ENCODE measurements around the gene MARK3. TPM values are rescaled to one million over a fixed set of nuclear protein-coding genes. Genes with fewer than 3 reads are reported as not detected.
A peak's percentile ranks its signal among the peaks of the same experiment; 100 is the strongest.

The MARK3 gene
- total and polyA plus RNA-seq, 2 of the 13 experiments (the other 11 are each of a cell fraction or from before 2014, with no cell fraction given): 47.7 to 56.6 TPM

- TF ChIP-seq ELK4 (CRISPR knock-in tag; IDR thresholded peaks at IDR 0.05; ENCODE audit: borderline replicate concordance): no peak
- TF ChIP-seq ESRRA (CRISPR knock-in tag; IDR thresholded peaks at IDR 0.05; ENCODE audit: low read depth): peak; percentile 63; the same call in 1 of the 2 replicates
- no peak for TF ChIP-seq IRX3 (CRISPR knock-in tag; IDR thresholded peaks at IDR 0.05; ENCODE audit: borderline replicate concordance, low read depth)
- TF ChIP-seq EEA1 (CRISPR knock-in tag; IDR thresholded peaks at IDR 0.05; ENCODE audit: borderline replicate concordance): no peak
- TF ChIP-seq PHF21A (CRISPR knock-in tag; IDR thresholded peaks at IDR 0.05): 0 out of 2 replicates have a peak, but pooled peaks have one; percentile 41
- no peak for TF ChIP-seq ZNF704 (CRISPR knock-in tag; IDR thresholded peaks at IDR 0.05; ENCODE audit: borderline replicate concordance)
- TF ChIP-seq ZNF501 (CRISPR knock-in tag; IDR thresholded peaks at IDR 0.05): peak; percentile 39; the same call in 1 of the 2 replicates
- peak; percentile 97; the same call in 1 of the 2 replicates for TF ChIP-seq ZBTB26 (CRISPR knock-in tag; IDR thresholded peaks at IDR 0.05; ENCODE audit: borderline replicate concordance)
- no peak for TF ChIP-seq PAX8 (CRISPR knock-in tag; IDR thresholded peaks at IDR 0.05; ENCODE audit: borderline replicate concordance)
- no peak for TF ChIP-seq THYN1 (CRISPR knock-in tag; IDR thresholded peaks at IDR 0.05; ENCODE audit: borderline replicate concordance, low read depth)
- peak; percentile 59; the same call in 1 of the 2 replicates for TF ChIP-seq PITX1 (CRISPR knock-in tag; IDR thresholded peaks at IDR 0.05)
- TF ChIP-seq ZNF782 (CRISPR knock-in tag; IDR thresholded peaks at IDR 0.05; ENCODE audit: borderline replicate concordance): peak; percentile 67; the same call in 1 of the 2 replicates
- TF ChIP-seq ZNF761 (CRISPR knock-in tag; conservative IDR thresholded peaks at IDR 0.05): peak; percentile 67; the same call in 1 of the 2 replicates
- TF ChIP-seq ZMYM2 (CRISPR knock-in tag; IDR thresholded peaks at IDR 0.05): peak; percentile 71
- TF ChIP-seq RXRA (CRISPR knock-in tag; IDR thresholded peaks at IDR 0.05): no peak
- TF ChIP-seq ZNF335 (CRISPR knock-in tag; IDR thresholded peaks at IDR 0.05): no peak
- no peak for TF ChIP-seq TCF7 (IDR thresholded peaks at IDR 0.05; ENCODE audit: low read depth)
- TF ChIP-seq SNAPC2 (CRISPR knock-in tag; IDR thresholded peaks at IDR 0.05): no peak
- TF ChIP-seq BATF2 (CRISPR knock-in tag; IDR thresholded peaks at IDR 0.05): no peak
- no peak for TF ChIP-seq SATB2 (CRISPR knock-in tag; IDR thresholded peaks at IDR 0.05)
- peak; percentile 36; the same call in 1 of the 2 replicates for TF ChIP-seq BCL6 (CRISPR knock-in tag; IDR thresholded peaks at IDR 0.05)
- no peak for TF ChIP-seq MIER2 (CRISPR knock-in tag; IDR thresholded peaks at IDR 0.05)
Observed at GRCh38 chr14:103378038-103378854, 7.0 kb upstream of the MARK3 start (continued).
